GM21825 (cell line): ENCODE results near the gene ADGRD1.

Experiments used
- ATAC-seq: cut with Tn5 transposase; IDR thresholded peaks from one replicate; pipeline ENCODE4 v1.9.1; 2021; ENCODE audit warnings: mild to moderate bottlenecking, moderate library complexity; ENCODE audit not compliant: unreplicated experiment

The ADGRD1 gene

DNA sequence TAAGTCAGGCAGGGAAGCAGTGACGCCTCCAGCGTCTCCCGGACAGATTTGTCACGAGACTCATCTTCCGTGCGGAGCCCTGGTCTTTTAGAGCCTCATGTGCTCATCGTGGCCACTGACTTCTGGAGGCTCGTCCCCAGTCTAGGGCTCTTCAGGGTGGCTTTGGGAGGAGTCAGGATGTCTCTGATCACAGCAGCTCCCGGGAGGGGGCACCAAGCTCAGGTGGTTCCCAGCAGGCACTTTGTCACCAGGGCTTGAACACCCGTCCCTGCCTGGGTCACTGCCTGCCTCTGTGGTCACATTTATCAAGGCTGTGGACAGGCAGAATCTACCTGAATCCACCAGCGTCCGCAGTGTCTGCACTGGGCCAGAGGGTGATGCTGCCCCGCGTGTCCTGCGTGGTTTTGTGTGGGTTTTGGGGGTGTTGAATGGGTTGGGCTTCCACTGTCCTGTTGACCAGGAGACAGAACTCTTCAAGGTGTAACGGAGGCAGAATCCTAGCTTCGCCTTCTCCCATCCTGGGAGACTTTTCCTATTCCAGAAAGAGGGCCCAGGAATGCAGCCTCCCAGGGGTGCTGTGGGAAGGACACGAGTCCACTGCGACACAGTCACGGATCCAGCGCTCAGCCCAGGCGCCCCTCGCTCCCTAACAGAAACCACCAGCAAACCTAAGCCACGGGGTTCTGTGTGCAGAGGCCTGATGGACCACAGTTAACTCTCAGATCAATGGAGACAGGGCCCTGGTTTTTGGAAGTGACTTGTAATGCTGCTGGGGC is 132.3 kb downstream of the ADGRD1 start:
- no peak for ATAC-seq

DNA sequence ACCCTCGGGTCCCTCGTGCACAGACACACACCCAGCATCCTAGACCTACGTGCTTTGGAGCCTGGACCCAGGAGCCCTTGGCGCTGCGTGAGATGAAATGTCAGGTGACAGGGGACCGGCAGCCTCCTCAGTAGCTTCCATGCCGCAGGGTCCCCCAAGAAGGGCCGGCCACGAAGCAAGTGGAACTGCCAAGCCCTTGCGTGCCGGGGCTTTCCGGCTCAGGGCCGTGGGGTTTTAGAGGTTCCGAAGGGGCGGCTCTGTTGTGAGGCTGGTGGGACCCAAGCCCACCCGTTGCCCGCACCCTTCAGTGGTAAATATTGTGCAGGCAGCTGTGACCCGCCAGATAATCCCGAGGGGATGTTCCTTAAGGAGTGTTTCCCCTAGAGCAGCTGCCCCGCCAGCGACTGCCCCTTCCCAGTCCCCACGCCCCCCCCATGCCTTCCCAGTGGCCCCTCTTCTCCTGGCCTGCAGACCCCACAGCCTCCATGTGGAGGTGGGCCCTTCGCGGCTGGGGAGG is 133.7 kb downstream of the ADGRD1 start:
- no peak for ATAC-seq

DNA sequence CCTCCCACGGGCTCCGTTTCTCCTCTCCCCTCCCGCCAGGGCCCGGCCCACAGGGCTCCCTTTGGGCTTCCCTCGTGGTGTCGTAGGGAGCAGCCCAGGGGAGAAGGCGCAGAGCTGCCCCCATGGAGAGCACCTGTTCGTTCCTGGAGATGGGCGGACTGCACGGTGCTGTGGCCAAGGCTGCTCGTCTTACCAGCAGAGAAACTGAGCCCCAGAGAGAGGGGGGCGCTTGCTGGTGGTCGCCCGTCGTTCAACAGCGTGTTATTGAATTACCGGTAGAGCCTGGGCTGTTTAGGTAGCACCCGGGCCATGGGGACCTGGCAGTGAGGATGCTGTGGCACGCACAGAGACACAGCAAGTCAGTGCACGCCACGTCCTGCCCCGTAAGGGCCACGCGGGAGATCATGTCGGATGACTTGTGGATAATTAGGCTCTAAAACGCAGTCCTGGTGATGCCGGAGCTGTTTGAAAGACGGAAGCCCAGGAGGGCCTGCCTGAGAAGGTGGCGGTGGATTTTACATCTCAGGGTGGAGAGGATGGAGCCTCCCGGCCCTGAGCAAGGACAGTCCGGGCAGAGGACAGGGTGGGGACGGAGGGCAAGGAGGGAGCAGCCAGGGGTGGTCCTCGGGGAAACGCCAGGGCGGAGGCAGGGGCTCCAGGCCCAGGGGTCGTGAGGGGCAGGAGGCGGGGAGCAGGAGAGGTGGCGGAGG is 134.4 kb downstream of the ADGRD1 start:
- no peak for ATAC-seq

DNA sequence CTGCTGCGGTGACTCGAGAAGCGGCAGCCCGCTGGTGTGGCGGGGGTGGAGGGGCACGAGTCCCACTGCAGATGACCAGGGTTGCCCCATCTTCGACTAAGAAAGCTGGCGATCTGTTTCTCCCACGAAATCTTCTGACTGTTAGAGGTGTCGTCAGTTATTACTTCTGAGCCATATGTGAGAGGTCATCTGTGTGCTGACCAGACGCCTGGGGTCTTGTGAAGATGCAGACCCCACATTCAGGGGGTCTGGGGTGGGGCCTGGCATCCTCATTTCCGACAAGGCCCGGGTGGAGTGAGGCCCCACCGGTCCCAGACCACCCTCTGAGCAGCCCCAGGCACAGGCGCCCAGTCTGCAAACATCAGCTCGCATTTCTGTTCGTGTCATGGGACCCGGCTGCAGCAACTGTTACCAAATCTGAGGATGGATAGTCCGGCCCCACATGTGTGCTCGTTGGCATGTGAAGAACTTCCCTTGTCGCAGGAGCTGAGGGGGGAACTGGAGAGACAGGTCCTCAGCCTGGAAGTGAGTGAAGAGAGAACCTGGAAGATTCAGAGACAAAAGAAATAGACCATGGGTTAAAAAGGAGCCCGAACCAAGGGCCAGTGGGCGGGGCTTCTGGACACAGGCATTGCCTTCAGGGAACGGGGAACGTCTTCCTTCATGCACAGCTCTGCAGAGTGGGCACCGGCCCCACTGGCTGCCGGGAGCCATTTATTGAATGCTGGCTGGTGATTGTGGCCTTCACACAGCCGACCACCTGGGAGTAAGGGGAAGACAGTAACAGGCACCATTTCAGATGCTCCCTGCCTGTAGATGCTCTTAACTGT is 135.2 kb downstream of the ADGRD1 start:
- ATAC-seq, result no peak

DNA sequence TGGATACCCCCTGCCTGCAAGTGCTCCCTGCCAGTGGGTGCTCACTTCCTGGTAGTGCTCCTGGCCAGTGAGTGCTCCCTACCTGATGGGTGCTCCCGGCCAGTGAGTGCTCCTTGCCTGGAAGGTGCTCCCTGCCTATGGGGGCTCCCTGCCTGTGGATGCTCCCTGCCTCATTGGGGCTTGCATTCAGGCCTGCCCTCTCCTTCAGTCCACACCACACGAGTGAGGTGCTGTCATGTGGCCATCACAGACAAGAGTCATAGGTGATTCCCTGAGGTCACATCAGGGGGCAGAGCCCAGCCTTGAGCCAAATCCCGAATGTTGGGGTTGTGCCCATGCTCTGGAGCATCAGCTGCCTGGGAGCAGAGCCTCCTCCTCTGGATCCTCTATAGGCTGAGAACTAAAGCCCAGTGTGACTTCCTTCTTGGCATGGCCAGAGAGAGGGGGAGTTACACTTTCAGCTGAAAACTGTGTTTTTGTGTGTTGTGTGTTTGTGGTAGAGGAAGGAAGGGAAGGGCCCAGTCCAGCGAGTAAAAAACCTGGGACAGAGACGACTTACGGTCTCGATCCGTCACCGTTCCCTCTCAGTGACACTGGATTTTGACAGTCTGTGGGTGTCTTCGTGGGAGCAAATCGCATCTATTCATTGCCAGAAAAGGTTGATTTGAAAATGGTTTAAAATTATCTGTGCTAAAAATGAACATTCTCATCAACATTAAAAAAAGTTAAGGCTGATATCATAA is 136.0 kb downstream of the ADGRD1 start:
- no peak for ATAC-seq

DNA sequence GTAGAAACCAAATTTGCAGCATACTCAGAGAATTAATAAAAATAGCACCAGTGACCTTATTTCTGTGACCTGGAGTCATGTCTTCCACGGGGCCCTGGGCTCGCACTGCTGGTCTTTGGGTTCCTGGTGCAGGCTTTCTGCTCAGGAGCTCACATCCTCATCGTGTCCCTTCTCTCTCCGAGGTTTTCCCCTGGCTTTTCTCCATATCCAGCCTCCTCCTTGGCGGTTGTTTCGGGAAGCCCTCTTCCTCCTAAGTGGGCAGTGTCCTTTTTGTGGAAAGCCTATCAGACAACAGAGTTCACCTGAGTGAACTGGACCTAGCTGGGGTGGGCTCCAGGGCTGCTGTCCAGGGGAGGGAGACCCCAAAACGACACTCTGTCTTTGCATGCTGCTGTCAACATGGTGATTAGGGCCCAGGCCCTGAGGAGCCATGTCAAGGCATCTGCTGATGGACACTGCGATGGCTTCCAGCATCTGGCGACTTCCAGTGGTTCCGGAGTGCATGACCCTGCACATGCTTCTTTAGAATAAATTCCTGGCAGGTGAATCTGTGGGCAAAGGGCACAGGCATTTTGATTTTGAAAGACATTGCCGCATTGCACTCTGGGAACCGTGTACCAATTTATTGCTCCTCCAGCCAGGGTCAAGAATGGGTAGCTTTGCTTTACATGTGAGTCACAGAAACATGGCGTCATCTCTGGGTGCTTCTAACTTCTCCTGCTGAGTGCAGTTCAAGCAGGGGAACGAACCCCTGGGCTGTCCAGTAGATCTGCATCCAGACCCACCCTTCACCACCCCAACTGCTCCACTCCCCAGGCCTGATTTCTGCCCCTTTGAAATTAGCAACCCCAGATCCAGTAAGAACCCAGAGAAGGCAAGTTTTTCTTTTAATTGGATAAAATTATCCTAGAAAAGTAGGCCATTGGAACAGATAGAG is 136.8 kb downstream of the ADGRD1 start:
- ATAC-seq, result no peak

DNA sequence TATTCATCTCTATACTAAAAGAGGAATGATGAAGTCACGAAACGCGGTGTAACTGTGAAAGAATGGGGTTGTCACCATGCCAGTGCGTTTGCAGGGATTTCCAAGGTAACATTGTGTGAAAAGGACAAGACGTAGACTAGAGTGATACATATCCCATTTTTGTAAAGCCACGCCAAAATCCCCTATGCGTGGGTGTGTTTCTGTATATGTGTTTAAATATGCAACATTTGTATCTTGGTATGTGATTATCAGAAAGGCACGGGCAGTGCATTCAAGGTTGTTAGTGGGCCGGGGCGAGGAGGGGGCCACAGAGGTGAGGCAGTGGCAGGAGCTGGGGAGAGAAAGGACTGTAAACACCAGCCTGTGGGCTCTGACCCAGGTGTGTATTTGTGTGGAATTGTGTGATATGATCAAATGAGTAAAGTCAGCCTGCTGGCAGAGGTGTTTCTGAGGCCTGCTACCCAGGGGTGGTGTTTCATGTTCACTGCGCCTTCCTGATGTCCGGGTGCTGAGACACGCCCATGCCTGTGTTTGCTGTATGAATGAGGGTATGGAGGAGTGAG is 137.8 kb downstream of the ADGRD1 start:
- no peak for ATAC-seq

DNA sequence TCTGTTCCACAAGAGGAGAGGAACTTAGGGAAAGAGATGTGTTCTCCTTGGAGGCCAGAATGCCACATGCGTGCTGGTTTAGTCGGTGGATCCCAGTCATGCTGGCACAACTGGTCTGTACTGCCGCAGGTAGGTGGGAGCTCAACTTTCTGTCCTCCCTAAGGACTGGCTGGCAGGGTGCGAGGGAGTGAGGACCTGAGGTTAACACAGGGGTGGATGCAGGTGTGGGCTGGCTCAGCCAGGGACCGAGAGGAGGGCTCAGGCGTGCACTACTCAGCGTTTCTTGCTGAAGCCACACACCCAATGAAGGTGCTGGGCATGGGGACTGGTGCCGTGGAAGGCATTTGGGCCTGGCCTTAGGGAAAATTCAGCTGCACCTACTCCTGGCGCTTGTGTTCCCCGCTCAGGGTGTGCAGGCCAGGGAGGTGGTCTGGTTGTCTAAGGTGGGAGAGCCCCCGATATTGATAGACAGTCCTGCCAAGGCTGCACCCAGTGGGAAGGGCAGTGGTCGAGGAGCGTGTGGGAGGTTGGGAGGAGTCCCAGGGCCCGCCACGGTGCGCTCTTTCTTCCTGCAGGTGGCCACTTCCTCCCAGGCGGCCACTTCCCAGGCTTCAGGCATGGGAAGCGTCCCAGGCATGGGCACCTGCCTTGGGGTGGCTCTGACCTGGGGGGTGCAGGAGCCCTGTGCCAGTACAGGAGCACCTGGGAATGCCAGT is 138.4 kb downstream of the ADGRD1 start:
- ATAC-seq, result no peak

DNA sequence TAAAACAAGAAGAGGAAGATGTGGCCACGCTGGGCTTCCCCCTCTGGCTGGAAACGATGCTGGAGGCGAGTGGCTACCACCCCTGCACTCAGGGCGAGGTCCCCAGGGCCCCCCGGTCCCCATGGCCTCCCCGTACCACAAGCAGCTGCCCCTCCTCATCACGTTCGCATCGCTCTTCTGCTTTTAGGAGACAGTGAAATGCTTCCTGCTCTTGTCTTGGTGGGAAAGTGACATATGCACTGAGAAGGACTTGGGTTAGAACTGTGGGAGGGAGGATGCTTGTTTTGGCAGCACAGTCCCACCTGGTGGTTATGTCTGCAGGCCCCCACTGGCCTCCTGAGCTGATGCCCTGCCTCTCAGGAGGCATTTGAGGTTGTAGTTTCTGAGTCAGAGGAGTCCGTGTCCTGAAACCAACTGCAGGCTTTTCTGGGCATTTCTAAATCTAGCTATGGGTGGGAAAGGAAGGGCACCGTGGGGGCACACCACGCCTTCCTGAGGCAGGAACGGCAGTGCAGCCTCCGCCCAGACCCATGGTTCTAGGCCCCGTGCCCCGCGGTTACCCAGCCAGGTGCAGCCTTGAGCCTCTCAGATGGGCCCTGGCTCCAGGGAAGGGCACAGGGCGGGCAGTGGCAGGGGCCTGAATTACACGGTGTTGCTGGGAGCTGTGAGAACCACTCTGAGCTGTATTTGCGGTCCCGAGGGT is 139.3 kb downstream of the ADGRD1 start:
- peak; percentile 70 for ATAC-seq

DNA sequence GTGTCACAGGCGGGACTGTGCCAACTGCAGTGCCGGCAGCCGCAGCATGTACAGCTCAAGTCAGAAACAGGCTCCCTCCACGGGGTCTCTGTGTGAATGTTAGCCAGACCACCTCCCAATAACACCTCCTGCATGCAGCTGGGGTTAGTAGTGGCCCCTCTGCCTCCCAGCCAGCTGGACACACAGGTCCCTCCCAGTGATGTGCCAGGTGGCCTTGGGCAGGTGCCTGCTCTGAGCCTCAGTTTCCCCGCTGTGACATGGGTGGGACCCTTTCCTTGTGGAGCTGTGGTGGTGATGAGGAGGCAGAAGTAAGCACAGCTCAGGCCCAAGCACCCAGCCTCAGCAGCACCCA is 139.9 kb downstream of the ADGRD1 start:
- ATAC-seq, result no peak

DNA sequence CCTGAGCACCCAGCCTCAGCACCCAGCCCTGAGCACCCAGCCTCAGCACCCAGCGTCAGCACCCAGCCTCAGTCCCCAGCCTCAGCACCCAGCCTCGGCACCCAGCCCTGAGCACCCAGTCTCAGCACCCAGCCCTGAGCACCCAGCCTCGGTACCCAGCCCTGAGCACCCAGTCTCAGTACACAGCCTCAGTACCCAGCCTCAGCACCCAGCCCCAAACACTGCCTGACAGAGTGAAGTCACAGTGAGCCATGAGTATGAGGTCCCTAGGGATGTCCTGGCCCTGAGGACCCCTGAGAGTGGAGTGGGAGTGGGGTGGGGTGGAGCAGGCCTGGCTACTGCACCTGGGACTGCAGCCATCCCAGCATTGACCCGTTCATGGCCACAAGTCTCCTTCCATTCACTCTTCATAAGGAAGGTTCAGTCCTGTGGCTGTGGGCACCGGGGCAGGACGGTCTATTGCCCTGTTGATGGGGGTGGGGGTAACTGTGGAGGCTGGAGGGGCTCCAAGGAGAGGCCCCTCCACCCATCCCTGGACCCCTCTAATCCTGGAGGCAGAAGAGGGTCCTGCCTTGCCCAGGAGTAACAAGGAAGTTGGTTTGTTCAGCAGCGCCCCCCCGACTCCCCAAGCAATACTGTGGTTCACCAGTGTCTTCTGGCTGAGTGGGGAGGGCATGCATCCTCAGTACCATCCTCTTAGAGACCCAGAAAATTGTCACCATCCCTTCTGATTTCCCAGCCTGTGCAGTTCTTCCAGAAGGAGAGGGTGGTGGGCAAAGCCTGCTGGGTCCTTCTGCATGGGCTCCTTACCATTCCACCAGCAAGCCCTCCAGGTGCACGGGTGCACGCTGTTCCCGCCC is 140.5 kb downstream of the ADGRD1 start:
- ATAC-seq, result no peak

DNA sequence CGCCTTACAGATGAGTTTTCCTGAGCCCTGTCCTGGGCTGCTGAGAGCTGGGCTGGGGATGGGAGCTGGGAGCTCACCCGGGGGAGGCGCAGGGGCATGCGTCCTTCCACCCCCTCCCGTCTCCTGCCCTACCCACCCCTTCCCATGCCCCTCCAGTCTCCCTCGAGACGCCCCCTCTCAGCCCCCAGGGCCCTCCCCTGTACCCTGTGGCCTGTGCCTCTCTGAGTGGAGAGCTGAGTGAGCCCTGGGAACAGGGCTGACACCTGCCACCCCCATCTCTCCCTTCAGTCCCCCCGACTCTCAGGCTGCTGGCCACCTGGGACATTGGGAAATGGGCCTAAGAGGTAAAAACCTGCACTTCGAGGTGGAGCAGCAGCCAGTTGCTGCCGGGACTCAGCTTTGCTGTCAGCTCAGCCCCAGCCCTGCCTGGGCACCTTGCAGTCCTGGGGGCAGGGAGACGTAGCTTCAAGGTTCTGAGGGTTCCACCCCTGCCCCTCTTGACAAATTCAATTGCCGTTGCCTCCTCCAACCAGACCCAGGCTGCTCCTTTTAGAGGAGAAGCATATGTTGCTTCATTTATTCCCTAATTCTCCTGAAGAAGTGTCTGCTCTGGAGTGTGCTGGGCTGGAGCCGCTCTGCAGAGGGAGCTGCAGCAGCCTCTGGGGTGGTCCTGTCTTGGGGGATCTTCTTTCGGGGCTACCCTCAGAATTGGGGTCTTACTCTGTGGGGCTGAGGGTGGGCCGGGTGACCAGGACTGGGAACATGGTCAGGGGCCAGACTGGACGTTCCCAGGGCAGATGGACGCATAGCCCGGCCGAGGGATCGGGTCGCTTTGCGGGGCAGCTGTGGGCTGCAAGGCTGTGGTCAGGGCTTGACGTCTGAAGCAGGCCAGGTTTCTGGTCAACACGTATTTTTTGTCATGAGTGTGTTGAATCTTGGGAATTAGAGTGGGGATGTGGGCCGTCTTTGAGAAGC is 141.4 kb downstream of the ADGRD1 start:
- no peak for ATAC-seq

DNA sequence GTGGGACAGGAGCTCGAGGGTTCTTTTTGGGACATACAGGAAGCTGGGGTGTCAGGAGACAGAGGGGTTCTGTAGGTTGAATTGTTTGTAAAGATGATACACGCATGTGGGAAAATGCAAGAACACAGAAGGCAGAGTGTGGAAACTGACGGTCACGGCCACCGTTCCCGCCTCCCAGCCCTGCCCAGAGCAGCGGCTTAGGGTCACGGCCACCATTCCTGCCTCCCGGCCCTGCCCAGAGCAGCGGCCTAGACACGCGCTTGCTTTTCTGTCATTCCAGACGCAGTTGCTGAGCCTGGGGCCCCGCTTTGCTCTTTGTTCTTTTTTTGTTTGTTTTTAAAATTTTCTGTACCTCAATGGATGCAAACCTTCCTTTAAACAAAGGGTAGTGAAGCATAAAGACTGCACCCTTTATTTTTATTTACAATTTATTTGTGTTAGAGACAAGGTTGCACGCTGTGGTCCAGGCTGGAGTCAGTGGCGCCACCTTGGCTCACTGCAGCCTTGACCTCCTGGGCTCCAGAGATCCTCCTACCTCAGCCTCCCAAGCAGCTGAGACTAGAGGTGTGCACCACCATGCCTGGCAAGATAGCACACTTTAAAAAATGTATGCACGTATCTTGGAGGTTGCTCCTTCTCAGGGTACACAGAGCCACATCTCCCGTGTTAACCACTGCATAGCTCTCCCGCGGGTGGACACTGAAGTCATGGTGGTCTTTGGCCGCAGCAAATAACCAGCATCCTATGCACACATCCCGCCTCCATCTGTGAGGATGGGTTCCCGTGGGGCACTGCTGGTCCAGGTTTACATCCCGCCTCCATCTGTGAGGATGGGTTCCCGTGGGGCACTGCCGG is 142.3 kb downstream of the ADGRD1 start:
- no peak for ATAC-seq

DNA sequence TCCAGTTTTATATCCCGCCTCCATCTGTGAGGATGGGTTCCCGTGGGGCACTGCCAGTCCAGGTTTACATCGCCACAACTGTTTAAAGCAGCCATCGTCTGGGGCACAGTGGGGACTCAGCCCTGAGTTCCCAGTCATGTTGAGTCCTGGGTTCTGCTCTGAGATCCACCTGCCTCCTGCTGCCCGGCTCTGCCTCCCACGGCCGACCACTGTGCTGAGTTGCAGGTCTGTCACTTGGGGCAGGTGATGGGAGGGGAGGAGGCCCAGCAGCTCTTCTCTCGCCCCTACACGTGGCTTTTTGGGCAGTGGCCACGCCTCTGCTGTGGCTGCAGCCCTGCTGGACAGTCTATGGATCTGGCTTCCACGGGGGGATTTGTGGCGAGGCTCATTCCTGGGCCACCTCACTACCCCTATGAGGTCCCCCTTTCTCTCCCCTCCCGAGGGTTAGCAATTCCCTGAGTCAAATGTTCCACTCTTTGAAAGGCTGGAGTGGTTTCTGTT is 143.0 kb downstream of the ADGRD1 start:
- ATAC-seq, result no peak
